ENCODE data around the gene PTCD1. TPM values are rescaled to one million over a fixed set of nuclear protein-coding genes. Genes with fewer than 3 reads are reported as not detected.

PTCD1 gene
- total and polyA plus RNA-seq, 2 experiments from 2014 or later, result 12.2 to 13.4 TPM

DNA sequence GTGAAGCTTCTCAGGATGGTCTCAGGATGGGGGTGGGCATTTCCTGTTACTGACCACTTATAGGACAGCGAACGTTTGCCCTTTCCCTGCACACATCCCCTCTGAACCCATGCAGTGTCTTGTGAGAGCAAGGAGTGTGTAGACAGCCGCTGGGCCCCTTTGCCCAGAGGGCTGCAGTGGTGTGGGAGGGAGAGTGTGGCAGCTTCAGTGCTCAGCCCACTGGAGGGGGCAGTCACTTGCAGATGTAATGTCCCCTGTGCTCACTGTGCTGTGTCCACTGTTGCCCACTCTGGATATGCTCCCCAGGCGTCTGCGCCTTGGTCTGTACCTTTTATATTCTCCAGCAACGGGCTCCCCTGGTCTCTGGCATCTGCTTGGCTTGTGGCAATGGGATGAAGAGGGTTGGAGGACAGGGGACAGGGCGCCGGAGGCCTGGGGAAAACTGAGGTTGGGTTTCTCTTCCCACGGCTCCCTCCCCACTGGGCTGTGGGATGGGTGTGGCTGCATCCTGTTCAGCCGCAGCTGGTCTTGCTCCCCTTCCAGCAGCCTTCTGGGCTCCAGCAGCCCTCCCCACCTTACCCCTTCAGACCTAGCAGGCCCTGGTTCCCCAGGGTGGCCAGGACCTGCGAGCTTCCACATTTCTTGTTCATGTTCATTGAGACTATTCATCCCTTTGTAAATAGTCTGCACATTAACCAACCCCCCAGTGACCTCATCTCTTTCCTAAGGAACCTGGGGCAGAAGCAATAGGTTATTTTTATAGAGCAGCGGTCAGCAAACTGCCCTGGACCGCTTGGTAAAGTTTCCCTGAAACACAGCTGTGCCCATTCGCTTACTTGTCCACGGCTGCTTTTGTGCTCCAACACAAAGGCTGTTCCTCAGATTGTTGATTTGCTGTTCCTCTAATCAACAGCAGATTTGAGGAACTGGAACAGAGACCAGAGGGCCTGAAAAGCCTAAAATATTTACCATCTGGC lies 40.2 kb upstream of the PTCD1 start:
- Histone ChIP-seq H3K4me1 (ENCODE audit: insufficient read depth) (peaks cover 2% of the 10 kb centered on the region; the same call in 1 of the 2 replicates), H2AFZ (no peak overlapping the region), H3K9me2 (ENCODE audit: insufficient read depth) (no peaks in the 10 kb centered on the region), H3K27ac (ENCODE audit: low read depth) (no peak overlapping the region), H3K27me3 (ENCODE audit: insufficient read depth) (no peaks in the 10 kb centered on the region), H3F3A (replicated peaks; ENCODE audit: low read depth) (peaks cover 16% of the 10 kb centered on the region; the same call in 1 of the 2 replicates), H3K36me3 (ENCODE audit: insufficient read depth) (peaks cover 9% of the 10 kb centered on the region; the same call in 1 of the 2 replicates), H3K4me3 (no peak overlapping the region), H3K79me2 (replicated peaks; ENCODE audit: insufficient read depth) (peaks cover 57% of the 10 kb centered on the region), H3K4me2 (no peak overlapping the region), H4K20me1 (replicated peaks; ENCODE audit: insufficient read depth) (peaks cover 25% of the 10 kb centered on the region)
- H3K27me3 Mint-ChIP-seq (ENCODE audit: insufficient read depth, low read depth, poor library complexity), result peaks cover 5% of the 10 kb centered on the region
- DNase-seq (ENCODE audit: low spot score) (no peak), ATAC-seq (no peak)
- H3K9me3 Mint-ChIP-seq, result no peaks in the 10 kb centered on the region
- no peak overlapping the region for H3K4me3 Mint-ChIP-seq
- H3K27ac Mint-ChIP-seq, result no peak overlapping the region
- peaks cover 39% of the 10 kb centered on the region for H3K36me3 Mint-ChIP-seq (ENCODE audit: low read depth)
- TF ChIP-seq ZNF114 (CRISPR knock-in tag; IDR thresholded peaks at IDR 0.05) (no peak), CREB1 (CRISPR knock-in tag; IDR thresholded peaks at IDR 0.05; ENCODE audit: low read depth) (no peak), JUNB (IDR thresholded peaks at IDR 0.05; ENCODE audit: unreplicated experiment) (no peak), EZH2phosphoT487 (IDR thresholded peaks at IDR 0.05; ENCODE audit: unreplicated experiment) (no peak), STAT1 (IDR thresholded peaks at IDR 0.05; ENCODE audit: unreplicated experiment) (no peak), ZNF331 (CRISPR knock-in tag; IDR thresholded peaks at IDR 0.05; ENCODE audit: low read depth) (no peak), ETS1 (IDR thresholded peaks at IDR 0.05) (no peak), POLR2AphosphoS5 (IDR thresholded peaks at IDR 0.05; ENCODE audit: low read depth) (no peak), NANOG (IDR thresholded peaks at IDR 0.05; ENCODE audit: borderline replicate concordance) (no peak), EZH2 (IDR thresholded peaks at IDR 0.05; ENCODE audit: low read depth, unreplicated experiment) (no peak)
- TF ChIP-seq, protein P1, sequence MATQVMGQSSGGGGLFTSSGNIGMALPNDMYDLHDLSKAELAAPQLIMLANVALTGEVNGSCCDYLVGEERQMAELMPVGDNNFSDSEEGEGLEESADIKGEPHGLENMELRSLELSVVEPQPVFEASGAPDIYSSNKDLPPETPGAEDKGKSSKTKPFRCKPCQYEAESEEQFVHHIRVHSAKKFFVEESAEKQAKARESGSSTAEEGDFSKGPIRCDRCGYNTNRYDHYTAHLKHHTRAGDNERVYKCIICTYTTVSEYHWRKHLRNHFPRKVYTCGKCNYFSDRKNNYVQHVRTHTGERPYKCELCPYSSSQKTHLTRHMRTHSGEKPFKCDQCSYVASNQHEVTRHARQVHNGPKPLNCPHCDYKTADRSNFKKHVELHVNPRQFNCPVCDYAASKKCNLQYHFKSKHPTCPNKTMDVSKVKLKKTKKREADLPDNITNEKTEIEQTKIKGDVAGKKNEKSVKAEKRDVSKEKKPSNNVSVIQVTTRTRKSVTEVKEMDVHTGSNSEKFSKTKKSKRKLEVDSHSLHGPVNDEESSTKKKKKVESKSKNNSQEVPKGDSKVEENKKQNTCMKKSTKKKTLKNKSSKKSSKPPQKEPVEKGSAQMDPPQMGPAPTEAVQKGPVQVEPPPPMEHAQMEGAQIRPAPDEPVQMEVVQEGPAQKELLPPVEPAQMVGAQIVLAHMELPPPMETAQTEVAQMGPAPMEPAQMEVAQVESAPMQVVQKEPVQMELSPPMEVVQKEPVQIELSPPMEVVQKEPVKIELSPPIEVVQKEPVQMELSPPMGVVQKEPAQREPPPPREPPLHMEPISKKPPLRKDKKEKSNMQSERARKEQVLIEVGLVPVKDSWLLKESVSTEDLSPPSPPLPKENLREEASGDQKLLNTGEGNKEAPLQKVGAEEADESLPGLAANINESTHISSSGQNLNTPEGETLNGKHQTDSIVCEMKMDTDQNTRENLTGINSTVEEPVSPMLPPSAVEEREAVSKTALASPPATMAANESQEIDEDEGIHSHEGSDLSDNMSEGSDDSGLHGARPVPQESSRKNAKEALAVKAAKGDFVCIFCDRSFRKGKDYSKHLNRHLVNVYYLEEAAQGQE (IDR thresholded peaks at IDR 0.05; ENCODE audit: unreplicated experiment), result no peak
- TF ChIP-seq, protein P2, sequence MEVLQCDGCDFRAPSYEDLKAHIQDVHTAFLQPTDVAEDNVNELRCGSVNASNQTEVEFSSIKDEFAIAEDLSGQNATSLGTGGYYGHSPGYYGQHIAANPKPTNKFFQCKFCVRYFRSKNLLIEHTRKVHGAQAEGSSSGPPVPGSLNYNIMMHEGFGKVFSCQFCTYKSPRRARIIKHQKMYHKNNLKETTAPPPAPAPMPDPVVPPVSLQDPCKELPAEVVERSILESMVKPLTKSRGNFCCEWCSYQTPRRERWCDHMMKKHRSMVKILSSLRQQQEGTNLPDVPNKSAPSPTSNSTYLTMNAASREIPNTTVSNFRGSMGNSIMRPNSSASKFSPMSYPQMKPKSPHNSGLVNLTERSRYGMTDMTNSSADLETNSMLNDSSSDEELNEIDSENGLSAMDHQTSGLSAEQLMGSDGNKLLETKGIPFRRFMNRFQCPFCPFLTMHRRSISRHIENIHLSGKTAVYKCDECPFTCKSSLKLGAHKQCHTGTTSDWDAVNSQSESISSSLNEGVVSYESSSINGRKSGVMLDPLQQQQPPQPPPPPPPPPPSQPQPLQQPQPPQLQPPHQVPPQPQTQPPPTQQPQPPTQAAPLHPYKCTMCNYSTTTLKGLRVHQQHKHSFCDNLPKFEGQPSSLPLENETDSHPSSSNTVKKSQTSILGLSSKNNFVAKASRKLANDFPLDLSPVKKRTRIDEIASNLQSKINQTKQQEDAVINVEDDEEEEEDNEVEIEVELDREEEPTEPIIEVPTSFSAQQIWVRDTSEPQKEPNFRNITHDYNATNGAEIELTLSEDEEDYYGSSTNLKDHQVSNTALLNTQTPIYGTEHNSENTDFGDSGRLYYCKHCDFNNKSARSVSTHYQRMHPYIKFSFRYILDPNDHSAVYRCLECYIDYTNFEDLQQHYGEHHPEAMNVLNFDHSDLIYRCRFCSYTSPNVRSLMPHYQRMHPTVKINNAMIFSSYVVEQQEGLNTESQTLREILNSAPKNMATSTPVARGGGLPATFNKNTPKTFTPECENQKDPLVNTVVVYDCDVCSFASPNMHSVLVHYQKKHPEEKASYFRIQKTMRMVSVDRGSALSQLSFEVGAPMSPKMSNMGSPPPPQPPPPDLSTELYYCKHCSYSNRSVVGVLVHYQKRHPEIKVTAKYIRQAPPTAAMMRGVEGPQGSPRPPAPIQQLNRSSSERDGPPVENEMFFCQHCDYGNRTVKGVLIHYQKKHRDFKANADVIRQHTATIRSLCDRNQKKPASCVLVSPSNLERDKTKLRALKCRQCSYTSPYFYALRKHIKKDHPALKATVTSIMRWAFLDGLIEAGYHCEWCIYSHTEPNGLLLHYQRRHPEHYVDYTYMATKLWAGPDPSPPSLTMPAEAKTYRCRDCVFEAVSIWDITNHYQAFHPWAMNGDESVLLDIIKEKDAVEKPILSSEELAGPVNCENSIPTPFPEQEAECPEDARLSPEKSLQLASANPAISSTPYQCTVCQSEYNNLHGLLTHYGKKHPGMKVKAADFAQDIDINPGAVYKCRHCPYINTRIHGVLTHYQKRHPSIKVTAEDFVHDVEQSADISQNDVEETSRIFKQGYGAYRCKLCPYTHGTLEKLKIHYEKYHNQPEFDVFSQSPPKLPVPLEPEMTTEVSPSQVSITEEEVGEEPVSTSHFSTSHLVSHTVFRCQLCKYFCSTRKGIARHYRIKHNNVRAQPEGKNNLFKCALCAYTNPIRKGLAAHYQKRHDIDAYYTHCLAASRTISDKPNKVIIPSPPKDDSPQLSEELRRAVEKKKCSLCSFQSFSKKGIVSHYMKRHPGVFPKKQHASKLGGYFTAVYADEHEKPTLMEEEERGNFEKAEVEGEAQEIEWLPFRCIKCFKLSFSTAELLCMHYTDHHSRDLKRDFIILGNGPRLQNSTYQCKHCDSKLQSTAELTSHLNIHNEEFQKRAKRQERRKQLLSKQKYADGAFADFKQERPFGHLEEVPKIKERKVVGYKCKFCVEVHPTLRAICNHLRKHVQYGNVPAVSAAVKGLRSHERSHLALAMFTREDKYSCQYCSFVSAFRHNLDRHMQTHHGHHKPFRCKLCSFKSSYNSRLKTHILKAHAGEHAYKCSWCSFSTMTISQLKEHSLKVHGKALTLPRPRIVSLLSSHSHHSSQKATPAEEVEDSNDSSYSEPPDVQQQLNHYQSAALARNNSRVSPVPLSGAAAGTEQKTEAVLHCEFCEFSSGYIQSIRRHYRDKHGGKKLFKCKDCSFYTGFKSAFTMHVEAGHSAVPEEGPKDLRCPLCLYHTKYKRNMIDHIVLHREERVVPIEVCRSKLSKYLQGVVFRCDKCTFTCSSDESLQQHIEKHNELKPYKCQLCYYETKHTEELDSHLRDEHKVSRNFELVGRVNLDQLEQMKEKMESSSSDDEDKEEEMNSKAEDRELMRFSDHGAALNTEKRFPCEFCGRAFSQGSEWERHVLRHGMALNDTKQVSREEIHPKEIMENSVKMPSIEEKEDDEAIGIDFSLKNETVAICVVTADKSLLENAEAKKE (CRISPR knock-in tag; IDR thresholded peaks at IDR 0.05), result no peak
- TF ChIP-seq, protein P3, sequence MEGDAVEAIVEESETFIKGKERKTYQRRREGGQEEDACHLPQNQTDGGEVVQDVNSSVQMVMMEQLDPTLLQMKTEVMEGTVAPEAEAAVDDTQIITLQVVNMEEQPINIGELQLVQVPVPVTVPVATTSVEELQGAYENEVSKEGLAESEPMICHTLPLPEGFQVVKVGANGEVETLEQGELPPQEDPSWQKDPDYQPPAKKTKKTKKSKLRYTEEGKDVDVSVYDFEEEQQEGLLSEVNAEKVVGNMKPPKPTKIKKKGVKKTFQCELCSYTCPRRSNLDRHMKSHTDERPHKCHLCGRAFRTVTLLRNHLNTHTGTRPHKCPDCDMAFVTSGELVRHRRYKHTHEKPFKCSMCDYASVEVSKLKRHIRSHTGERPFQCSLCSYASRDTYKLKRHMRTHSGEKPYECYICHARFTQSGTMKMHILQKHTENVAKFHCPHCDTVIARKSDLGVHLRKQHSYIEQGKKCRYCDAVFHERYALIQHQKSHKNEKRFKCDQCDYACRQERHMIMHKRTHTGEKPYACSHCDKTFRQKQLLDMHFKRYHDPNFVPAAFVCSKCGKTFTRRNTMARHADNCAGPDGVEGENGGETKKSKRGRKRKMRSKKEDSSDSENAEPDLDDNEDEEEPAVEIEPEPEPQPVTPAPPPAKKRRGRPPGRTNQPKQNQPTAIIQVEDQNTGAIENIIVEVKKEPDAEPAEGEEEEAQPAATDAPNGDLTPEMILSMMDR (conservative IDR thresholded peaks at IDR 0.05; ENCODE audit: low read depth in 2 of 2), result no peak
- 0 out of 3 replicates have a peak, but pooled peaks cover 2% of the 10 kb centered on the region for H3K4me1 Mint-ChIP-seq

Measured in GM23338 (cell line).